NCI-H526 treated with DMSO at 0.1 percent for 48 hours (cell line): Measurements from ENCODE around the gene DEXI.
"Not testable (repeated sequence)": the region's sequence is repeated elsewhere in the genome, so short reads cannot be mapped to it uniquely, and the experiment has no call there.

Source experiments
- DNase-seq: peaks from one replicate; lab custom pipeline; 2025; lab: John Stamatoyannopoulos, UW

DEXI gene

GRCh38 chr16:10969615-10970014 is 27.3 kb upstream of the DEXI start:
- DNase-seq = no peak

DNA sequence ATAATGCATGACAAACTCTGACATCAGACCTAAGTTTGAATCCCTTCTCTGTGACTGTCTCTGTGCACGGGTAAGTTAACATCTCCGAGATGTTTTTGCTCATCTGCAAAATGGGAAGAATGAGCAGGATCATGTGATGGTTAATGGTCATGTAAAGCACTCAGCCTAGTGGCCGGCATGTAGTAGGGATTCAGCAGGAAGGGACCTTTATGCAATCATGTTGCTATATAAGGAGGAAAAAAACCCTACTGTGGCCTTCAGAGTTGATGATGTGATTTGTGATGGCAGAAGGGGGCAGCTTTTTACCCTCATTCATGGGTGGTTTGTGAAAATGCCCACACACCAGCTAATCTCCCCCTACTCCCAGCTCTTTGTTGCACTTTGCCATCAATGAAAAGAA is 26.2 kb upstream of the DEXI start:
- DNase-seq = no peak

GRCh38 chr16:10967986-10968385 is 25.7 kb upstream of the DEXI start:
- DNase-seq = no peak

- DNase-seq = not testable (repeated sequence)
Observed at GRCh38 chr16:10966559-10966958, 24.3 kb upstream of the DEXI start.

- no peak for DNase-seq
Observed at GRCh38 chr16:10966129-10966528, 23.9 kb upstream of the DEXI start.

- no peak for DNase-seq
Observed at GRCh38 chr16:10965440-10966061, 23.3 kb upstream of the DEXI start.

- DNase-seq = no peak
Observed at GRCh38 chr16:10964891-10965326, 22.6 kb upstream of the DEXI start.

GRCh38 chr16:10964039-10964890 is 22.0 kb upstream of the DEXI start:
- DNase-seq = peak; percentile 59

DNA sequence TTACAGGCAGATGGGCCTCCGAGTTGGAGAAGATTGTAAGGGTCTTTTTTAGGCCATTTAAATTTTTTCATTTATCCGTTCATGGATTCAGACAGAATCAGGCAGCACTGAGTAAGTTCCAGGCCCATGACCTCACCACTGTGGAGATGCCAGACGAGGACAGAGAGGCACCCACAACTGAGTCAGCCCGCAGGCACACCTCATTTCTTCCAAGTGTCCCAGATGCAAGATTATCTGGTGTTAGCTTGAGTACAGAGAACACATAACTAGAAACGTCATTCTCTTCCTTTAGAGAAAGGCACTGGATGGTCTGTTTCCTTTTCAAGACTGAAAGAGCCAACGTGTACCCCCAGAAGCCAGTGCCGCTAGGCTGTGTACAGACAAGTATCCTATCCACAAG is 19.0 kb upstream of the DEXI start:
- DNase-seq = no peak

DNA sequence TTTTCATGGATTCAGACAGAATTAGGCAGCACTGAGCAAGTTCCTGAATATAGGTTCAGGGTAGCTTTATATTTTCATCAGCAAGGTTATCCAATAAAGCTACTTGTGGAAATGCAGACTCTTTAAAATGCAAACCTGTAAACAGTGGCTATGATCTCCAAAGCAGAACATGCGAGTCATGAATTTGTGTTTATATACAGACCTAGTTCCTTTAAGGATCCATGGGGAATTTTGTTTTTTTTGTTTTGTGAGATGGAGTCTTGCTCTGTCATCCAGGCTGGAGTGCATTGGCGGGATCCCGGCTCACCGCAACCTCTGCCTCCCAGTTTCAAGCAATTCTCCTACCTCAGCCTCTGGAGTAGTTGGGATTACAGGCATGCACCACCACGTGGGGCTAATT is 16.9 kb upstream of the DEXI start:
- no peak for DNase-seq

- DNase-seq = no peak
Observed at GRCh38 chr16:10957771-10958482, 15.7 kb upstream of the DEXI start.

DNA sequence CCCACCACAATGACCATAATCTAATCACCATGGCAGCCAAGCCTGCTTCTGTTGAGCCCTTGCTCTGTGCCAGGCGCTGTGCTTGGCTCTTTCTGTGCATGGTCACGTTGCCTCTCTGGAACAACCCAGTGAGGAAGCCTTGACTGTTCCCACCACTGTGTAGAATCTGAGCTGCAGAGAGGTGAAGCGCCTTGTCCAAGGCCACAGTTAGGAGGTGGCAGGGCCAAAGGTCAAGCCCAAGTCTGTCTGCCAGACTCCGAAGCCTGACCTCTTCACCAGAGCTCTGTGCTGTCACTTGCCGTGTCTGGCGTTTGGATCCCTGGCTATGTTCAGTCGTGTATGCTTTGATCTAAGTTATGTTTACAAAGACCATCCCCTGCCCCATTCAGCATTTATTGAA is 12.6 kb upstream of the DEXI start:
- DNase-seq = no peak

DNA sequence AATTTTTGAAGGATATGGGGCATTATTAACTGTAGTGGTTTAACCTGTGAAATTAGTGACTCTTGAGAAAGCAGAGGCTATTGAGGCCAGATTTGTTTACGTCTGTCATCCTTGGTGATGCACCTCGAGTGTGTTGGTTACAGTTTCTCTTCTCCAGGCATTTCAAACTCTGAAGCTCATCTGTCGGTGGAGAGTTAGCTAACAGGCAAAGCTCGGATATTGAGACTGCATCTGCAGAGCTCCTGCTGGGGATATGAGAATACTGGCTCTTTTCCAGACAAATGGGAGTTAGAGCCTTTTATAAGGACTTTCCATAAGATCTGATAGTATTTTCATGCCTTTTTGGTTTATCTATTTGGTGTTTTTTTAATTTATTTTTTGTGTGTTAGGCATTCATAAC is 8.8 kb upstream of the DEXI start:
- no peak for DNase-seq

GRCh38 chr16:10950393-10950792 is 8.1 kb upstream of the DEXI start:
- no peak for DNase-seq

- no peak for DNase-seq
Observed at GRCh38 chr16:10949424-10949970, 7.2 kb upstream of the DEXI start.

DNA sequence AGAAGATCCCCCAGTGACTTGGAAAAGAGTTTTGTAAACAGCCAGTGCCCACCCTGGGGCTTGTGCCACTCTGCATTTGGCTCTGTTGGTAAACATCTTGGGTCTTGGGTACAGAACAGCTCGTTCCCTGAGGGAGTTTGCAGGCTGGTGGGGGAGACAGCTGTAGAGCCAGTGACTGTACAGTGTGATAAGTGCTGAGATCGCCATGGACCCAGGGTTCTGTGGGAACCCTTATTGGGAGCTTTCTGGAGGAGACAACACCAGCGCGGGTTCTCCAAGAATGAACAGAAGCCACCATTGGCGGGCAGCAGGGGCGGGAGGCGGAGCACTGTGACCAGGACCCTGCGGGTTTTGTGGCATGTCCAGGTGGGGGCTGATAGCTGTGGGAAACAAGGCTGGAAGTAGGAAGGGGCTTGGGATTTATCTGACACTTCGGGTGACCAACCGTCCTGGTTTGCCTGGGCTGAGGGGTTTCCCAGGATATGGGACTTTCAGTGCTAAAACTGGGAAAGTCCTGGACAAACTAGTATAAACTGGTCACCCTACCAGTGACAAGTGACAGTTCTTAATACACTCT is 5.0 kb upstream of the DEXI start:
- DNase-seq = no peak

- no peak for DNase-seq
Observed at GRCh38 chr16:10946308-10946707, 4.0 kb upstream of the DEXI start.

GRCh38 chr16:10945065-10945787 is 3.0 kb upstream of the DEXI start:
- no peak for DNase-seq

GRCh38 chr16:10944249-10945064 is 2.2 kb upstream of the DEXI start, which contains the start of gene CLEC16A:
Gene CLEC16A (plus strand): TSS chr16:10944564. CDS start chr16:10944718, 154 bp downstream.
- peak; percentile 96 for DNase-seq

DNA sequence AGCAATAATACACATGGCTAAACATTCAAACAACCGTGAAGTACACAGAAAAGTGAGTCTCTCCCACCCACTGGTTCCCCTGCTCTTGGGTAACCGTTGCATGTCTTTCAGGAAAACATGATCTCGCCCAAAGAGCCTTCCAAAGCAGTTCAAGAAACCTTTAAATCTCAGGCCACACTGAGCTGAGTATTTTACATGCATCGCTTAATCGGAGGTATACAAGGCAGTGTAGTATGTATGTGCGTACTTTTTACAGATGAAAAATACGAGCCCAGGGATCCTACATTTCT is 741 bp upstream of the DEXI start:
- DNase-seq = no peak

DNA sequence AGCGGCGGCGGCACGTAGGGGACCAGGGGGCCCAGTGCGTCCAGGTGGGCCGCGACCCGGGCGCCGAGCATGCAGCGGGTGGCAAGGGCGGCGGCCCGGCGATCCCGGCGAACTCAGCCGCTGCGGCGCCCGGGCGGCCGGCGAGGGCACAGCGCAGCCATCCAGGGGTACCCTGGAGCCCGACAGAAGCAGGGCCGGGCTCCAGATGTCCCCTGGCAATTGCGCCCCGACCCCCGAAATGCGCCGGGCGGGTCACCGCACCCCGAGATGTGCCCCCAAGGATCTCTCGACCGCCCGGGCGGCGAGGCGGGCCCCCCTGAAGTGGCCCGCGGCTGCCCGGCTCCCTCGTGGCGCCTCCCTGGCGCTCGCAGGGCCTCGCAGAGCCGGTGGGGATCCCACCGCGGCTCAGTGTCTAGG is 325 bp downstream of the DEXI start:
- not testable (repeated sequence) for DNase-seq
